ENCODE results near the gene PRKACA.
A peak's percentile ranks its signal among the peaks of the same experiment; 100 is the strongest.
"Not testable (repeated sequence)": the region's sequence is repeated elsewhere in the genome, so short reads cannot be mapped to it uniquely, and the experiment has no call there.

PRKACA gene

DNA sequence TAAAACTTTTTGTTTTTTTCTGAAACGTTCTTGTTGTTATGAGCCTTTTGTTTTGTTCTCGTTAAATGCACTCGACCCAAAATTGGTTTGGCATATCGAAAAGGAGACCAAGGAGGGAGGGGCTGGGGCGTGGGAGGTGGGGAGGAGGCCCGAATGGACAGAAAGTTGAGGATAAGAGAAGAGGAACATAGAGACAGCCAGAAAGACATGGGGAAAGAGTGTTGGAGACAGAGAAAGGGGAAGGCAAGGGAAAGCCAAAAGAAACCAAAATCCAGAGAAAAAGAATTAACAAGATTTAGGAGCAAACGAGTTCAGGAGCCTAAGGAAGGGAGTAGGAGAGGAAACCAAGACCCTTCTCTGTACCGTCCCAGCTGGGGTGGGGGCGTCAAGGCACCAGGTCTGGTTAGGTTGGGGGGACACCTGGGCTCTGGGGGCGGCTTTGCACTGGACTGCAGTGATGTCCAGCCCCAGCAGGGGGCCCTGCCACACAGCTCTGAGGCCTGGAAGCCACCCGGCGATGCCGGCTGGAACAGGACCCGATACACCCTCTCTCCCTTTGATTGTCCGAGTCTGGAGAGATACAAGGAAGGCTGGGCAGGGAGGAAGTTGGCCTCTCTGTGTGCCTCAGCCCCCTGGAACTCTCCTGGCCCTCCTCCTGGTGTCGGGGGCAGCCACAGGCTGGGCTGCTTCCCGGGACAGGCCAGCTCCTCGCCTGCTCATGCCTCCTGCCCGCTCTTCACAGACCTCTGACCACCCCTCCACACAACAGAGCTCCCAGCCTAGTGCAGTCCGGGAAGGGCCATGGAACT lies 30.4 kb upstream of the PRKACA start:
- DNase-seq (ENCODE audit: low read depth in 2 of 2) = peak; percentile 33 to 41

DNA sequence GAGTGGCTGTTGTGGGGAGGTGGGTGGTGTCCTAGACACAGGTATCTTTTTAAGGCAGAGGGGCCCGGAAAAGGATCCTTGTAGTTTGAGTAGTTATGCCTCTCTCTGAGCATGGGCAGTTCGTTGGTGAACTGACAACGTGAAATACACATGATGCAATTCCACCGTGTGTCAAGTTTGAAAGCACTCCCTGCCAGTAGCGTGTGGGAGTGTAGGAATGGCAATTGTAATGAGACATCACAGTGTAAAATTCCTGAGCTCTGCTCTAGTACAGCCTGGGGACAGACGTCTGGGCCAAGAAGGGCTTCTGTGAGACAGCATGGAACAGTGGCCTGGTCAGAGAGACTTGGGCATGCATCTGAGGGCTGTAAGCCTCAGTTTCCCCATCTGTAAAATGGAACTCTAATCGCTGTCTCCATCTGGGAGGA lies 29.2 kb upstream of the PRKACA start:
- DNase-seq (ENCODE audit: low read depth in 2 of 2) = no peak

DNA sequence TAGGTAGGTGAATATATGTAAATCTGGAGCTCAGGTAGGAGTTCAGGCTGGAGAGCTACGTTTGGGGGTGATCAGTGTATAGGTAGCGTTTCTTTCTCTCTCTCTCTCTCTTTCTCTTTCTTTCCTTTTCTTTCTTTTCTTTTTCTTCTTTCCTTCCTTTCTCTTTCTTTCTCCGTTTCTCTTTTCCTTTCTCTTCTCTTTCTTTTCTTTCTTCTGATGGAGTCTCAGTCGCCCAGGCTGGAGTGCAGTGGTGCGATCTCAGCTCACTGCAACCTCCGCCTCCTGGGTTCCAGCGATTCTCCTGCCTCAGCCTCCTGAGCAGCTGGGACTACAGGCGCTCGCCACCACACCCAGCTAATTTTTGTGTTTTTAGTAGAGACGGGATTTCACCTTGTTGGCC lies 28.6 kb upstream of the PRKACA start:
- DNase-seq (ENCODE audit: low read depth in 2 of 2) = not testable (repeated sequence)

DNA sequence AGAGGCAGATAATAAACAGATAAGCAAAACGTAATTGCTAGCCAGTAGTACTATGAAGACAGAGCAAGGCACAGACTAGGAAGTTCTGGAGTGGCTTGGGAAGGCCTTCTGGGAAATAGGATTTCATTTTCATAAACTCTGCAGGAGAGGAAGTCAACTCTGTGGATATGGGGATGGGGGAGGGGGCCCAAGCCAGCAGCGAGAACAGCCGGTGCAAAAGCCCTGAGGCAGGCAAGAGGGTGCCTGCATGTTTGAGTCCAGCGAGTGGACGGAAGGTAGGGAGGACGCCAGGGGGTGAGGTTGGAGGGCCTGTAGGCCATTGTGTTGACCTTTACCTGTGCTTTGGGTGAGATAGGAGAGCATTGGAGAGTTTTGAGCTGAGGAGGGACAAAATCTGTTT lies 27.8 kb upstream of the PRKACA start:
- no peak for DNase-seq (ENCODE audit: low read depth in 2 of 2)

DNA sequence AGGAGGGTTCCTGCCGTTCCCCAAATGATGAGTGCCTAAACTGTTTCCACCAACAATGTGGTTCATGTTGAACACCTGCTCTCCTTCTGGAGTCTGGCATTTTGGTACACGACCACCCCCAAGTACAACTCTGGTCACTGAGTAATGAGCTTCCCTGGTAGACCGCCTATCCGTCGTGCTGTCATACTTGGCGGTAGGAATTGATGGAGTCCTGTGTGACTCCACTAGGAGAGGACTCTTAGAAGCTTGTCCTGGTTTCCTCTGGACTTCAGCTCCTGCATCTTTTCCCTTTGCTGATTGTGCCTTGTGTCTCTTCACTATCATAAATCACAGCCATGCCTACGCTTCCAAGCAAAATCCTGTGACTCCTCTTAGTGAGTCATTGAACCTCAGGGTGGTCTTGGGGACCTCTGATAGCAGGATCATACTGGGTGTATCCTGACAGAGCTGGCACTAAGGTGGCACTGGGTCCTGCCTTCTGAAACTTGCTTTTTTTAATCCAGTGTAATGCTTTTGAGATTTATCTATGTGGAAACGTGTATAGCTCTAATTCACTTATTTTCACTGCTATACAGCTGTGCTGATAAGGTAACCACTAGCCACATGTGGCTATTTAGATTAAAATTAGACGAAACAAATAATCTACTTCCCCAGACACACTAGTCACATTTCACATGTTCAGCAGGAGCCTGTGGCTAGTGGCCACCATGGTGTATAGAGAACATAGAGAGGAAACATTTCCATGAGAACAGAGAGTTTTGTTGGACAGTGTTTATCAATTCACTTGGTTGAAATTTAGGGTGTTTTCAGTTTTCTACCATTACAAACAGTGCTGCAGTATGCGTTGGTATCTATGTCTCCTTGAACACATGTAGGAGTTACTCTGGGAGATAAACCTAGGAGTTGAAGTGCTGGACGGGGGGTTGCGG lies 25.0 kb upstream of the PRKACA start:
- DNase-seq (ENCODE audit: low read depth in 2 of 2) = no peak

DNA sequence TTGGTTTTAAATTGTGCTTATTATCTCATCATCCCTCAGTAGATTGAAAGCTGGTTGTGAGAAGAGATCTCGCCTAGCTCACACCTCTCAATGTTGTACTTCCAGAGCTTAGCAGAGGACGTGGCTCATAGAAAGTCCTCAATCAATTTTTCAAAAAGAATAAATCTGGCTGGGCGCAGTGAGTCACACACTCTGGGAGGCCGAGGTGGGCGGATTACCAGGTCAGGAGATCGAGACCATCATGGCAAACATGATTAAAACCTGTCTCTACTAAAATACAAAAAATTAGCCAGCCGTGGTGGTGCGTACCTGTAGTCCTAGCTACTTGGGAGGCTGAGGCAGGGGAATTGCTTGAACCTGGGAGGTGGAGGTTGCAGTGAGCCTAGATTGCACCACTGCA lies 23.5 kb upstream of the PRKACA start:
- DNase-seq (ENCODE audit: low read depth in 2 of 2) = no peak

DNA sequence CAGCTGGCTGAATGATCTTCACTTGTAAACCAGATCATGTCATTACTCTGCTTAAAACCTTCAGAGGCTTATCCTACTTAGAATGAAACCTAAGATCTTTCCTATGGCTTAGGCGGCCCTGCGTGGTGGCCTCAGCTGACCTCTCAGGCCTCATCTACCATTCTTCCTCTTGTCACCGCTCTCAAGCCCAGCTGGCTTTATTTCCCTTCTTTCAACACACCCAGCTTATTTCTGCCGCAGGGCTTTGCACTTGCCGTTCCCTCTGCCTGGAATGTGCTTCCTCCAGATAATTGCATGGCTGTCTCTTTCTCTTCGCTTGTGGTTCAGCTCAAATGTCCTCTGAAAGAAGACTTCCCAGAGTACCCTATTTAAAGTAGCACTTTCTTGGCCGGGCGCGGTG lies 22.4 kb upstream of the PRKACA start:
- no peak for DNase-seq (ENCODE audit: low read depth in 2 of 2)

DNA sequence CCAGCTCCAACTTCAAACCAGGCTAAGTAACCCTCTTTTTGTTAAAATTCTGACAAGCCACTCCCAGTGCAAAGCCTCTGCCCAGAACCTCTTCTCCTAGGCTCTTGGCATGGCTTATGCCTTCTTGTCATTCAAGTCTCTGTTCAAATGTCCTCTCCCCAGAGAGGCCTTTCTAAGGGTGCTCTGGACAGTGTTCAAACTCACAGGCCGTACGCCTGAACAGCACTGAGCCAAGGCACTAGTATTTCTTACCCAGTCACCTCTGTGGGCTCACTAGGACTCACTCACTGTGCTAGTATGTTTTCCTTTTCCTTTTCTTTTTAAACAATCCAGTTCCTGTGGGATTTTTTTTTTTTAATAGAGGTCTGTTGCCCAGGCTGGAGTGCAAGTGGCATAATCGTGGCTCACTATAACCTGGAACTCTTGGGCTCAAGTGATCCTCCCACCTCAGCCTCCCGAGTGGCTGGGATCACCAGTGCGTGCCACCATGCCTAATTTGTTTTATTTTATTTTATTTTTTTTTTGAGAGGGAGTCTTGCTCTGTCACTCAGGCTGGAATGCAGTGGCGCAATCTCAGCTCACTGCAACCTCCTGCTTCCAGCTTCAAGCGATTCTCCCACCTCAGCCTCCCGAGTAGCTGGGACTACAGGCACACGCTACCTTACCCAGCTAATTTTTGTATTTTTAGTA lies 21.2 kb upstream of the PRKACA start:
- no peak for DNase-seq (ENCODE audit: low read depth in 2 of 2)

DNA sequence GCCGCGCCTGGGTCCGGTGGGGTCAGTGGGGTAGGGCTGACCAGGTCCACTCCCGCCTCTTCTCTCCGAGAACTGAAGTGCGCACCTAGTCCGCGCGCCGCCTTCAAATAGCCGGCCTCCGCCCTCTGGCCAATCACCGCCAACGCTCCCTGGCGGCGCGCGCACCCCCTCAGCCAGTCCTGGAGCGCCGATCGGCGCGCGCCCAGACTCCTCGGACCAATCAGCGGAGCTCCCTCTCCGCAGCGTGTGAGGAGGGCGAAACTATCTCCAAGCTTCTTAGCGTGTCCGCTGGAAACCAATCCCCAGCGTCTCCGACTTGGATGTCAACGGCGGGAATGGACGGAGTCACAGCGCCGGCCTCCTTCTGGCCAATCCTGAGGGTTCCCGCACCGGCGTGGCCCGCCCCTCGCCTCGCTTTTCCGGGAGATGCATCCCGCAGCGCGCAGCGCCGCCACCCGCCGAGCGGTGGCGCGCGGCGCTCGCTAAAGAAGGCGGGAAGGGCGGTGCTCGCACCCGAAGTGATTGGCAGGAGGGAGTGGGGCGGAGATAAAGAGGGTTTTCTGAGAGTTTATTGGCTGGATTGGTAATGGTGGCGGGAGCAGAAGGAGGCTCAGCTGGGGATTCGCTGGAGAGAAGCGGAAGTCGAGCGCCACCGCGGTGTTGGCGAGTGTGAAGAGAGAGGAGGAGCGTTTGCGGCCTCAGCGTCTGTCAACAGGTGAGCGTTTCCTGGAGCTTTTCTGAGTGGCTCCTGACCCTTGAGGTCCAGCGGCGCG lies 19.1 kb upstream of the PRKACA start, which contains the start of gene ASF1B:
Gene ASF1B (minus strand): TSS at position 81 of the 773 bp plus-strand sequence. CDS start 133 bp downstream, outside the sequence.
- DNase-seq (ENCODE audit: low read depth in 2 of 2) = peak; percentile 94 to 96

DNA sequence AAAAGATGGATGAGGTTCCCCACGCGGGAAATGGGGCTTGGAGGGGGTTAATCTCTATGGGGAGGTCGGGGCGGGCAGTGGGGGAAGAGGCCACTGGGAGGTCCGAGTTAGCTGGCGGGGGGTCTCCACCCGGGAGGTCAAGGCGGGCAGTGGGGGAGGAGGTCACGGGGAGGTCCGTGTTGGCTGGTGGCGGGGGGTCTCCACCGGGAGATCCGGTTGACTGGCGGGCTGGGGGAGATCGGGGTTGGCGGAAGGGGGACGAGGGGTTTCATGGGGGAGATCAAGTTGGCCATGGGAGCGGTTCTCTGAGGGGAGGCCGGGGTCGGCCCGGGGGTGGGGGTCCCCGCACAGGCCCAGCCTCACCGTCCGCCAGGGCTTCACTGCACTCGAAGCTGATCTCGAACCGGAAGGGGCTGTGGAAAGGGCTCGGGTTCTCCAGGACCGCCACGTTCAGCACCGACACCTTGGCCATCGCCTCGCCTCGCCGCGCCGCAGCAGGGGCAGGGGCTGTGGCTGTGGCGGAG lies 18.5 kb upstream of the PRKACA start:
- no peak for DNase-seq (ENCODE audit: low read depth in 2 of 2)

DNA sequence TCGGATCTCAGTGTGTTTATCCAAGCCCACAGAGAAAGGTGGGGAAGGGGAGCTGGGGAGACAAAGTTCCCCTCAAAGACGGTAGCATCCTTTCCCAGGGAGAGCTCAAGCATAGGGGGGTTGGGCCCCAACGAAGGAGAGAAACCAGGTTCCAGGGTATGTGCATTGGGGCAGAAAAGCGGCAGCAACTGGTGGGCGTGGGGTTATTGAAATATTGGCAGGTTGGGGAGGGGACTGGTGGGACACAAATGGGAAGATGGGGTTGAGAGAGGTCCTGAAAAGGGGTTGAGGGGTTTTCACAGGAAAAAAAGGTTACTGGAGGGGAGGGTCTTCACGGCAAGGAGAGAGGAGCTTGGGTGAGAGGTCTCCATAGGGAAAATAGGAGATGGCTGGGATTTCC lies 17.8 kb upstream of the PRKACA start:
- DNase-seq (ENCODE audit: low read depth in 2 of 2) = no peak

DNA sequence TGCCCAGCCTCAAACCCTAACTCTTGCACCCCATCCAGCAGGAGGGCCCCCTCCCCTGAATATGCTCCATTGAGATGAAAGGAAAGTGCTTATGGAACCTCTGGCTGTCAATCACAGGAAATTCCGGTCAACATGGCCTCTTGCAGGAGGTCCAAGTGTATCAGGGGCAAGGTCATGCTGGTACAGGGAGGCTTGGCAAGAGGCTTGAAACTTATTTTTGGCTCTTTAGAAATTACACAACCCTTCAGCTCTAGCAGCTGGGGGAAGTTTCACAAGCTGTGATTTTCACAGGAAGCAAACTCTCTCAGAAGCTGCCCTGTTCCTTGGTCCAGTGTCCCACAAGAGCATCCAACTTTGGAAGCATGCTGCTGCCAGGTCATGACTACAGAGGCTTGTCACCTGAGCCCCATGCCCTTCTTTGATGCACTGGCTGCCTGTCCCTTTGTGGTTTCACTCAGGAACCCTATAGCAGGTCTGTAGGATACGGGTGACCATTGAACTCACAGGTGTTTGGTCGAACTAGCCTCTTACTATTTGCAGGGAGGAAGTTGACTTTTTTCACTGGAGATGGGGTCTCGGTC lies 10.5 kb upstream of the PRKACA start:
- DNase-seq (ENCODE audit: low read depth in 2 of 2) = no peak

DNA sequence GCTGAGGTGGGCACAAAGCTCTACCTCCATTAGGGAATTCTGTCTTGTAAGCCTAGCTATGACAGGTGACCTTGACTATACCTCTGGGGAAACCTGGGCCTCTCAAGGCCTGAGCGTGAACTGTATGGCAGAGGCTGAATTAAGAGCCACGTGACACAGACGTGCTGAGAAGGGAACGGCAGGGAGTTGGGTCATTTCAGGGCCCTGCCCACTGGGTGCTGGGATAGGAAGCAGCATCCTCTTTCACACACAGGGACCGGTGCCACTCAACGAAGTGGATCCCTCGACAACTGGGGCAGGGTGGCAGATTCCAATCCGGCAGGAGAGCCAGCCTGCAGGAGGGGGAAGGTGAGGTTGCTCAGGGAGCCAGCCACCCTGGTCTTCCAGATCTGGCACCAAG lies 9.6 kb upstream of the PRKACA start:
- no peak for DNase-seq (ENCODE audit: low read depth in 2 of 2)

DNA sequence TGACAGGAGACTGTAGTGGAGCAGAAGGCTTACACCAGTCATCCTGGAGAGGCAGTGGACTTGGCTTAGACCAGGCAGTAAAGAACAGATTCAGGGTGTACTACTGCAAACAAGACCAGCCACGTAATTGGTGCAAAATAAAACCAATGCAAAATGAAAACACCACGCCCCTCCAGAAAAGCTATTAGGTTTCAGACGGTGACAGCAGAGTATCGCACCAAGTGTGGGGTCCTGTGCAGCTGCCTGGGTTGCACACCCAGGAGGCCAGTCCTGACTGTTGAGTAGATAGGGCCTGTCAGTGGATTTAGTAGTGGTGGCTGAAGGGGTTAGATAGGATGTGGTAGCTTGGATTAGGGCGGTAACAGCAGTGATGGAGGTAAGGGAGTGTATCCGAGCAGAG lies 5.4 kb upstream of the PRKACA start:
- DNase-seq (ENCODE audit: low read depth in 2 of 2) = no peak

DNA sequence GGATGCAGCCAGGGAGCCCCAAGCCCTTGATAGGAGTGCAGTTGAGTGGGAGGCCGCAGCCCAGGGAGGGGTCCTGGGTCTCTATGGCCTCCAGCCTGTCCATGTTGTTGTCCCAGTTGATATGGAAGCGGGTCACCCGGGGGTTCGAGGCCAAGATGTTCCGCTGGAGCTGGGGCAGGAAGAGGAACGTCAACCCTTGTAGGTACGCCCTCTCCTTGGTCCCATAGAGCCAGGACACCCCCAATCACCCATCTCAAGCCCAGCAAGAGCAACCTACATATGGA lies 2.9 kb upstream of the PRKACA start:
- no peak for DNase-seq (ENCODE audit: low read depth in 2 of 2)

DNA sequence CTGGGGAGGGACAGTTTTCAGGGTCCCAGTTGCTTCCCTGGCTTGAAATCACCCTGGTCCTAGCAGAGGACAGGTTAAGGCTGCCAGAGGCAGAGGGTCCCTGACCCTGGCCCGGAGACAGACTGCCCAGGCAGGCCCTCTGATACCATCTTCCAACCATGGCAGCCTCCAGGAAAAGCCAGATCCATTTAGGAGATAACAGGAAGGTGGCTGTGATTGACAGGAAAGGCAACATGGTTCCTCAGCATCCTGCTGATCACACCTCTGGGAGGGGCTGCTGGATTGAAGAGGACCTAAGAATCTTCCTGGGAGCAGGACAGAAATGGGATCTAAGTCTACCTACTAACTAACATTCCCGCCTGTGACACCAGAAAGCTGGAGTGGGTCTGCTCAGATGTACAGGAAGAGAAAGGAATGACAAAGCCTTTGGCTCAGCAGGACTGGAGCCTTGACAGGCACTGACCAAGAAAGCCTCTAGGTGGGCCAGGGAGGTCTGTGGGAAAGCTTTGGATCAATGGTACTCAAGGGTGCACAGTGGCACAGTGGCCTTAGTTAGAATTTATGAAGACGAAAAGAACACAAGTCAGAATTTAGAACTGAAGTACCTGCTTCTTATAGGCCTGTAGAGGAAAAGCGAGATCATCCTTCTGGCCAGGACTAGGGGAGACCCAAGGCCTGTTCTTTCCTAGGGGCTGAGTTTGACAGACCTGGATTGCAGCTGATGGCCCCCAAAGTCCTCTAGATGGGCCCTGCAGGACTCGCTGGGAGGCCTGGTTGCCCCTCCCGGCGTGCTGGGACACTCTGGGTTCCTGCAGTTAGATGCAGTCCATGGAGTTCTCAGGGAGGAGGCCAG lies 2.3 kb upstream of the PRKACA start:
- DNase-seq (ENCODE audit: low read depth in 2 of 2) = no peak

DNA sequence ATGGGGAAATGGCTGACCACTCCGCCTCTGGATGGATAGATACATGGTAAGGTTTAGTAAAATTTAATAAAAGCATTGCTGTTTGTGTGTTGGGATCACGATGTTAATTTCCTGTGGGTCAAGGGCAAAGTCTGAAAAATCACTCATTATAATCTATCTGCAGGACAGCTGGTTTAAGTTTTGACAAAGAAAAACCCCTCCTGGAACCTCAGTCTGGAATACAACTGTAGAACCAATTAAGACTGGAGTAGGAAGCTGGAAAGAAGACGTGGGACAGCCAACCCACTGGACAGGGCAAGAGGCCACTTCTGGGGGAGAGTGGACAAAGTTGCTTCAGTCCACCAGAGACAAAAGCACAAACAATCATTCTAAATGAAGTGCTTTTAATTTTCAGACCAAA lies 1.6 kb upstream of the PRKACA start:
- DNase-seq (ENCODE audit: low read depth in 2 of 2) = no peak

DNA sequence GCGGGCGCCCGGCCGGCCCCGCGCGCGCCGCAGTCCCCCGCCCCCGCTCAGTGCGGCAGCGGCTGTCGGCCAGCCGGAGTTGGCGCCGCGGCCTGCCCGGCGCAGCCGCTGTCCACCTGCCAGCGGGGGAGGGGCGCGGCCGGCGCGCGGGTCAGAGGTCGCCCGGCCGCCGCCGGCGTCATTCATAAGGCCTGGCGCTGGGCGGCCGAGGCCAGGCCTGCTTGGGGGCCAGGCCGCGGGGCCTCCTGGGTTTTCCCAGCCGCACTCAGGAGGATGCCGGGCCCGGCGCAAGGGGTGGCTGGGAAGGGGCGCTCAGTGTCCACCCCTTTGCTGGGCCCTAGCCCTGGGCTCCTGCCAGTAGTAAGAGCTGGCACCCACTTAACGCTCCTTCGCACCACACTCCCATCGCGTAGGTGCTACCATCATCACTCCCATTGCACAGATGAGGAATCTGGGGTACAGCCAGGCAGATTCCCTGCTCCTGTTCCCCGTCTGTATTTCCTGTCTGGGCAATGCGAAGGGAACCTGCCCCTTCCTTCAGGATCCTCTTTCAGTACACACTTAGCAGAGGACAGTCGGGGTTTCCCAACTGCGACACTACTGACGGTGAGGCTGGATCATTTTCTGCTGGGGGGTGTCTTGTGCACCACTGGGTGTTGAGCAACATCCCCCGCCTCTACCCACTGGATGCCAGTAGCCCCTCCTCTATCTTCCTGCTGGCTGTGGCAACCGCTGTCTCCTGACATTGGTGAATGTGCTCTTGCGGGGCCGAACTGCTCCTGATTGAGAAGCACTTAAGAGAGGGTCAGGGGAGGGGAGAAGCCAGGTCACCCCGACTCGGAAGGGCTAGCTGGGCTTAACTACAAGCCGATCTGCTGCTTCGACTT lies 846 bp upstream of the PRKACA start:
- no peak for DNase-seq (ENCODE audit: low read depth in 2 of 2)
